Neural crest cell (in vitro differentiated cells): ENCODE measurements around the gene NECTIN2. TPM values are rescaled to one million over a fixed set of nuclear protein-coding genes. Genes with fewer than 3 reads are reported as not detected.
A peak's percentile ranks its signal among the peaks of the same experiment; 100 is the strongest.

Experiments used
- DNase-seq: peaks from one replicate; pipeline ENCODE4 v3.0.0; 2021; ENCODE audit warnings: low read depth, mixed read lengths, low spot score
- H3K27ac Mint-ChIP-seq: one replicate; pipeline ENCODE4 v1.8.0; 2021; ENCODE audit warnings: mild to moderate bottlenecking, mixed read lengths; ENCODE audit not compliant: unreplicated experiment
- H3K27me3 Mint-ChIP-seq: 2 replicates; pipeline ENCODE4 v1.8.0; 2021; ENCODE audit warnings: low read depth, mild to moderate bottlenecking, mixed read lengths
- H3K36me3 Mint-ChIP-seq: 2 replicates; pipeline ENCODE4 v1.8.0; 2021; ENCODE audit warnings: low read depth, mild to moderate bottlenecking, mixed read lengths
- H3K4me1 Mint-ChIP-seq: 2 replicates; pipeline ENCODE4 v1.8.0; 2021; ENCODE audit warnings: mixed read lengths
- H3K4me3 Mint-ChIP-seq: one replicate; pipeline ENCODE4 v1.8.0; 2021; ENCODE audit warnings: mild to moderate bottlenecking, mixed read lengths
- H3K9me3 Mint-ChIP-seq: 2 replicates; pipeline ENCODE4 v1.8.0; 2021; ENCODE audit warnings: mixed read lengths
- total RNA-seq: library from RNA; stranded (reverse); gene quantifications from 2 replicates; pipeline ENCODE4 v1.2.1, GENCODE V29; 2021
- TF ChIP-seq, protein P1 (sequence below): fragments of 200-600 bp; sonication (generic); conservative IDR thresholded peaks from 2 replicates; pipeline ENCODE4 v1.5.0; 2021; ENCODE audit warnings: antibody characterized with exemption, mild to moderate bottlenecking

The NECTIN2 gene
- total RNA-seq, 1 donor from 2014 or later = 76.2 TPM

- Mint-ChIP-seq H3K4me1 (peaks cover 31% of the 10 kb centered on the region), H3K9me3 (no peaks in the 10 kb centered on the region), H3K4me3 (peak overlapping the region; percentile 62), H3K36me3 (no peaks in the 10 kb centered on the region), H3K27me3 (peaks cover 15% of the 10 kb centered on the region), H3K27ac (no peak overlapping the region)
- TF ChIP-seq, protein P1, sequence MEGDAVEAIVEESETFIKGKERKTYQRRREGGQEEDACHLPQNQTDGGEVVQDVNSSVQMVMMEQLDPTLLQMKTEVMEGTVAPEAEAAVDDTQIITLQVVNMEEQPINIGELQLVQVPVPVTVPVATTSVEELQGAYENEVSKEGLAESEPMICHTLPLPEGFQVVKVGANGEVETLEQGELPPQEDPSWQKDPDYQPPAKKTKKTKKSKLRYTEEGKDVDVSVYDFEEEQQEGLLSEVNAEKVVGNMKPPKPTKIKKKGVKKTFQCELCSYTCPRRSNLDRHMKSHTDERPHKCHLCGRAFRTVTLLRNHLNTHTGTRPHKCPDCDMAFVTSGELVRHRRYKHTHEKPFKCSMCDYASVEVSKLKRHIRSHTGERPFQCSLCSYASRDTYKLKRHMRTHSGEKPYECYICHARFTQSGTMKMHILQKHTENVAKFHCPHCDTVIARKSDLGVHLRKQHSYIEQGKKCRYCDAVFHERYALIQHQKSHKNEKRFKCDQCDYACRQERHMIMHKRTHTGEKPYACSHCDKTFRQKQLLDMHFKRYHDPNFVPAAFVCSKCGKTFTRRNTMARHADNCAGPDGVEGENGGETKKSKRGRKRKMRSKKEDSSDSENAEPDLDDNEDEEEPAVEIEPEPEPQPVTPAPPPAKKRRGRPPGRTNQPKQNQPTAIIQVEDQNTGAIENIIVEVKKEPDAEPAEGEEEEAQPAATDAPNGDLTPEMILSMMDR = no peak
- DNase-seq = no peak
Measured at GRCh38 chr19:44809577-44810233, 36.4 kb upstream of the NECTIN2 start.

DNA sequence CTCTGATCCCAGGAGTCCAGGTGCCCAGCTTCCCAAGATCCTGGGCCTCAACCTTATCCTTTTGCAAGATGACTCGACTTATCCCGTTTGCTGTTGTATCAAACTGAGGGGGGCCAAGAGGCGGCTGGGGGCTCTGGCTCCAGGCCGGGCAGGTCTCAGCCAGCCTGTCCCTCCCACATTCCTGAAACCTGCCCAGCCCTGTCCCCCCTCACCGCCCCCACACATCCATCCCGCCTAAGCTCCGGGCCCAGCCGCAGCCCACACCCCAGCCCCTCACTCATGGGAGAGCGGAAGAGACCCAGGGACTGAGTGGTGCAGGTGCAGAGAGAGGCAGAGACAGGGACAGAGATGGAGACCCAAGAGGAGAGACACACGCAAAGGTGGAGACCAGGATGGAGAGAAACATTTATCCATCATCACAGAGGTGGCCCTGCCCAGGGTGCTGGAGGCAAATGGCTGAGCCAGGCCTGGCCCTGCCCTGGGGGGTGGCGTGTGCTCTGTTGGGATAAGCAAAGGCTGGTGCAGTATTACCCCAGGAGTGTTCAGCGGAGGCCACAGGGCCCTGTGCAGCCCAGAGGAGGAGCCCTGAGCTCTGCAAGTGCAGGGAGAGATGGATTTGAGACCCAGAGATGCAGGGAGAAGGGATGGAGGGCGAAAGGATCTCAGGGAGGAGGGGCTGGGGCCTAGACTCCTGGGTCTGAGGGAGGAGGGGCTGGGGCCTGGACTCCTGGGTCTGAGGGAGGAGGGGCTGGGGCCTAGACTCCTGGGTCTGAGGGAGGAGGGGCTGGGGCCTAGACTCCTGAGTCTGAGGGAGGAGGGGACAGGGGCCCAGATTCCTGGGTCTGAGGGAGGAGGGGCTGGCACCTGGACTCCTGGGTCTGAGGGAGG lies 35.6 kb upstream of the NECTIN2 start:
- no peaks in the 10 kb centered on the region for H3K36me3 Mint-ChIP-seq
- no peak for DNase-seq
- no peaks in the 10 kb centered on the region for H3K9me3 Mint-ChIP-seq
- H3K4me3 Mint-ChIP-seq = no peak overlapping the region
- peaks cover 31% of the 10 kb centered on the region for H3K4me1 Mint-ChIP-seq
- no peak overlapping the region for H3K27ac Mint-ChIP-seq
- H3K27me3 Mint-ChIP-seq = peaks cover 9% of the 10 kb centered on the region
- TF ChIP-seq, protein P1 = no peak

DNA sequence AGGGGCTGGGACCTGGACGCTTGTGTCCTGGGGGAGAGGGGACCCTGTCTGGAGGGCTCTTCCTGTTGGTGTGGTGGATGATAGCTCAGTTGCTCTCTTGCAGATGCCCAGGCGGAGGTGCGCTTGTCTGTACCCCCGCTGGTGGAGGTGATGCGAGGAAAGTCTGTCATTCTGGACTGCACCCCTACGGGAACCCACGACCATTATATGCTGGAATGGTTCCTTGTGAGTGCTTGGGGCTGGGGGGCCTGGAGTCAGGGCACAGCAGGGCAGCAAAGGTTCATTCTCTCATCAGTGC lies 35.0 kb upstream of the NECTIN2 start:
- Mint-ChIP-seq H3K27me3 (peaks cover 9% of the 10 kb centered on the region), H3K36me3 (no peaks in the 10 kb centered on the region), H3K27ac (no peak overlapping the region), H3K9me3 (no peaks in the 10 kb centered on the region), H3K4me1 (peaks cover 31% of the 10 kb centered on the region), H3K4me3 (no peak overlapping the region)
- no peak for DNase-seq
- TF ChIP-seq, protein P1 = no peak

DNA sequence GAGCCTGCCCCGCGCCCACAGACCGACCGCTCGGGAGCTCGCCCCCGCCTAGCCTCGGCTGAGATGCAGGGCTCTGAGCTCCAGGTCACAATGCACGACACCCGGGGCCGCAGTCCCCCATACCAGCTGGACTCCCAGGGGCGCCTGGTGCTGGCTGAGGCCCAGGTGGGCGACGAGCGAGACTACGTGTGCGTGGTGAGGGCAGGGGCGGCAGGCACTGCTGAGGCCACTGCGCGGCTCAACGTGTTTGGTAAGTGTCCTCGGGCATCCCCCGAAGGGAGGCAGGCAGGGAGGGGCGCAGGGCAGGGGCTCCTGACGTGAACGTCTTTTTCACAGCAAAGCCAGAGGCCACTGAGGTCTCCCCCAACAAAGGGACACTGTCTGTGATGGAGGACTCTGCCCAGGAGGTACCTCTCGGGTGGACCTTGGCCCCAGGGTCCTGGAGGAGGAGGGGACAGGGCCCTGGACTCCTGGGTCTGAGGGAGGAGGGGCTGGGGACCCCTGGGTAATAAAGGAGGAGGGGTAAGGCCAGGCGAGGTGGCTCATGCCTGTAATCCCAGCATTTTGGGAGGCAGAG lies 33.9 kb upstream of the NECTIN2 start:
- H3K27me3 Mint-ChIP-seq = peaks cover 2% of the 10 kb centered on the region
- H3K36me3 Mint-ChIP-seq = no peaks in the 10 kb centered on the region
- H3K27ac Mint-ChIP-seq = no peak overlapping the region
- H3K4me1 Mint-ChIP-seq = peaks cover 25% of the 10 kb centered on the region
- TF ChIP-seq, protein P1 = no peak
- no peaks in the 10 kb centered on the region for H3K9me3 Mint-ChIP-seq
- no peak overlapping the region for H3K4me3 Mint-ChIP-seq
- DNase-seq = no peak

DNA sequence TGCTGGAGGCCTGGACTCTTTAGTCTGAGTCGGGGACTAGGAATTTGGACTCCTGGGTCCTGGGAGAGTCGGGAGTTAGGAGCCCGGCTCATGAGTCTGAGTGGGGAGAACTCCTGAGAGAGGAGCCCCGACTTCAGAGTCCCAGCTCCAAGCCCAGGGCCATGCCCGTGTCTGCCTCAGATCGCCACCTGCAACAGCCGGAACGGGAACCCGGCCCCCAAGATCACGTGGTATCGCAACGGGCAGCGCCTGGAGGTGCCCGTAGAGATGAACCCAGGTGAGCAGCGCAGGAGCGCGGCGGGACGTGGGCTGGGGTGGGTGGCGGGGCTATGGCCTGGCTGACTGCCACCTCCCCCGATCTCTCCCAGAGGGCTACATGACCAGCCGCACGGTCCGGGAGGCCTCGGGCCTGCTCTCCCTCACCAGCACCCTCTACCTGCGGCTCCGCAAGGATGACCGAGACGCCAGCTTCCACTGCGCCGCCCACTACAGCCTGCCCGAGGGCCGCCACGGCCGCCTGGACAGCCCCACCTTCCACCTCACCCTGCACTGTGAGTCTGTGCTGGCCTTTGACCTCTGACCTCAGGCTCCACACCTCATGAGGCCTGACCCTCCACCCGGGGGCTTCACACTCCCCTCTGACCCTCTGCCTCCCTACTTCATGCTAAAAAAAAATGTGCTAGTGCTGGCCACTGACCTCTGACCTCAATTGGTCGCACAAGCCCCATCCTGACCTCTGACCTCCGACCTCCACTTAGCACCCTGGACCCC lies 32.8 kb upstream of the NECTIN2 start:
- DNase-seq = no peak
- Mint-ChIP-seq H3K27ac (no peak overlapping the region), H3K36me3 (no peaks in the 10 kb centered on the region), H3K4me1 (peaks cover 19% of the 10 kb centered on the region), H3K4me3 (no peak overlapping the region), H3K27me3 (no peaks in the 10 kb centered on the region), H3K9me3 (no peaks in the 10 kb centered on the region)
- TF ChIP-seq, protein P1 = no peak
